H1 (cell line): ENCODE results near the gene GPC1. TPM values are rescaled to one million over a fixed set of nuclear protein-coding genes. Genes with fewer than 3 reads are reported as not detected.

Source experiments
- polyA plus RNA-seq, 7 experiments: library from polyadenylated mRNA; depleted of rRNA in 3 of 7; stranded (reverse) in 5 of 7; unstranded in 2 of 7; fragments of >200 nt in 5 of 7; fragments of 200-250 nt in 2 of 7; gene quantifications; 1 replicate in 5 of 7; 2 replicates in 1 of 7; 4 replicates in 1 of 7; pipeline versions ENCODE4 v1.2.1 to v1.2.3, GENCODE V29; 2011 to 2013; ENCODE audit warnings: missing spikeins in 2 of 7, mixed read lengths in 2 of 7
- total RNA-seq: library from RNA; stranded (reverse); fragmentation: NEBNext Ultra II Directional; extraction: Animal tissue kit (Norgen Biotek cat#: 25700); gene quantifications from 2 replicates; pipeline ENCODE4 v1.2.1, GENCODE V29; 2021
- TF ChIP-seq, protein P1 (sequence below): fragments of 300-600 bp; sonication (generic); IDR thresholded peaks from 2 replicates; pipeline ENCODE4 v1.7.1; 2012; ENCODE audit warnings: low read length, moderate library complexity, mild to moderate bottlenecking, inconsistent platforms; ENCODE audit not compliant: insufficient replicate concordance

The GPC1 gene
- total and polyA plus RNA-seq, 2 of the 8 experiments (the other 6 are each of a cell fraction or from before 2014, with no cell fraction given), result 21.9 to 28.3 TPM

DNA sequence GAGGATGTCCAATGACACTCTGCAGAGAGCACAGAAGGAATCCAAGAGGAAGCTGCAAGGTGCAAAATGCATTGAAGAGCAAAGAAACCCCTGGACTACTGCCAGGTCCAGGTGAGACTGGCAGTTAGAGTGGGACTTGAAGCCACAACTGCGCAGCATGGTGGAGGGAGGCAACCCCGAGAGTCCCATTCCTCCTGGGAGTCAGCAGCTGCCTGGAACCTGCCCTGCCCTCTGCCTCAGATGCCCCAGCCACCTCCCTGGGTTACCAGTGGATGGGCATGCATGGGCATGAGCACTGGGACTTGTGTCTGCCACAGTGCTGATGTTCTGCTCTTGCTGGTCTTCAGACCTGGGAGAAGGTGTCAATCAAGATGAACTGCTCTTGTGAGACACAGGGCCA lies 79.2 kb downstream of the GPC1 start (continued):
- TF ChIP-seq, protein P1, sequence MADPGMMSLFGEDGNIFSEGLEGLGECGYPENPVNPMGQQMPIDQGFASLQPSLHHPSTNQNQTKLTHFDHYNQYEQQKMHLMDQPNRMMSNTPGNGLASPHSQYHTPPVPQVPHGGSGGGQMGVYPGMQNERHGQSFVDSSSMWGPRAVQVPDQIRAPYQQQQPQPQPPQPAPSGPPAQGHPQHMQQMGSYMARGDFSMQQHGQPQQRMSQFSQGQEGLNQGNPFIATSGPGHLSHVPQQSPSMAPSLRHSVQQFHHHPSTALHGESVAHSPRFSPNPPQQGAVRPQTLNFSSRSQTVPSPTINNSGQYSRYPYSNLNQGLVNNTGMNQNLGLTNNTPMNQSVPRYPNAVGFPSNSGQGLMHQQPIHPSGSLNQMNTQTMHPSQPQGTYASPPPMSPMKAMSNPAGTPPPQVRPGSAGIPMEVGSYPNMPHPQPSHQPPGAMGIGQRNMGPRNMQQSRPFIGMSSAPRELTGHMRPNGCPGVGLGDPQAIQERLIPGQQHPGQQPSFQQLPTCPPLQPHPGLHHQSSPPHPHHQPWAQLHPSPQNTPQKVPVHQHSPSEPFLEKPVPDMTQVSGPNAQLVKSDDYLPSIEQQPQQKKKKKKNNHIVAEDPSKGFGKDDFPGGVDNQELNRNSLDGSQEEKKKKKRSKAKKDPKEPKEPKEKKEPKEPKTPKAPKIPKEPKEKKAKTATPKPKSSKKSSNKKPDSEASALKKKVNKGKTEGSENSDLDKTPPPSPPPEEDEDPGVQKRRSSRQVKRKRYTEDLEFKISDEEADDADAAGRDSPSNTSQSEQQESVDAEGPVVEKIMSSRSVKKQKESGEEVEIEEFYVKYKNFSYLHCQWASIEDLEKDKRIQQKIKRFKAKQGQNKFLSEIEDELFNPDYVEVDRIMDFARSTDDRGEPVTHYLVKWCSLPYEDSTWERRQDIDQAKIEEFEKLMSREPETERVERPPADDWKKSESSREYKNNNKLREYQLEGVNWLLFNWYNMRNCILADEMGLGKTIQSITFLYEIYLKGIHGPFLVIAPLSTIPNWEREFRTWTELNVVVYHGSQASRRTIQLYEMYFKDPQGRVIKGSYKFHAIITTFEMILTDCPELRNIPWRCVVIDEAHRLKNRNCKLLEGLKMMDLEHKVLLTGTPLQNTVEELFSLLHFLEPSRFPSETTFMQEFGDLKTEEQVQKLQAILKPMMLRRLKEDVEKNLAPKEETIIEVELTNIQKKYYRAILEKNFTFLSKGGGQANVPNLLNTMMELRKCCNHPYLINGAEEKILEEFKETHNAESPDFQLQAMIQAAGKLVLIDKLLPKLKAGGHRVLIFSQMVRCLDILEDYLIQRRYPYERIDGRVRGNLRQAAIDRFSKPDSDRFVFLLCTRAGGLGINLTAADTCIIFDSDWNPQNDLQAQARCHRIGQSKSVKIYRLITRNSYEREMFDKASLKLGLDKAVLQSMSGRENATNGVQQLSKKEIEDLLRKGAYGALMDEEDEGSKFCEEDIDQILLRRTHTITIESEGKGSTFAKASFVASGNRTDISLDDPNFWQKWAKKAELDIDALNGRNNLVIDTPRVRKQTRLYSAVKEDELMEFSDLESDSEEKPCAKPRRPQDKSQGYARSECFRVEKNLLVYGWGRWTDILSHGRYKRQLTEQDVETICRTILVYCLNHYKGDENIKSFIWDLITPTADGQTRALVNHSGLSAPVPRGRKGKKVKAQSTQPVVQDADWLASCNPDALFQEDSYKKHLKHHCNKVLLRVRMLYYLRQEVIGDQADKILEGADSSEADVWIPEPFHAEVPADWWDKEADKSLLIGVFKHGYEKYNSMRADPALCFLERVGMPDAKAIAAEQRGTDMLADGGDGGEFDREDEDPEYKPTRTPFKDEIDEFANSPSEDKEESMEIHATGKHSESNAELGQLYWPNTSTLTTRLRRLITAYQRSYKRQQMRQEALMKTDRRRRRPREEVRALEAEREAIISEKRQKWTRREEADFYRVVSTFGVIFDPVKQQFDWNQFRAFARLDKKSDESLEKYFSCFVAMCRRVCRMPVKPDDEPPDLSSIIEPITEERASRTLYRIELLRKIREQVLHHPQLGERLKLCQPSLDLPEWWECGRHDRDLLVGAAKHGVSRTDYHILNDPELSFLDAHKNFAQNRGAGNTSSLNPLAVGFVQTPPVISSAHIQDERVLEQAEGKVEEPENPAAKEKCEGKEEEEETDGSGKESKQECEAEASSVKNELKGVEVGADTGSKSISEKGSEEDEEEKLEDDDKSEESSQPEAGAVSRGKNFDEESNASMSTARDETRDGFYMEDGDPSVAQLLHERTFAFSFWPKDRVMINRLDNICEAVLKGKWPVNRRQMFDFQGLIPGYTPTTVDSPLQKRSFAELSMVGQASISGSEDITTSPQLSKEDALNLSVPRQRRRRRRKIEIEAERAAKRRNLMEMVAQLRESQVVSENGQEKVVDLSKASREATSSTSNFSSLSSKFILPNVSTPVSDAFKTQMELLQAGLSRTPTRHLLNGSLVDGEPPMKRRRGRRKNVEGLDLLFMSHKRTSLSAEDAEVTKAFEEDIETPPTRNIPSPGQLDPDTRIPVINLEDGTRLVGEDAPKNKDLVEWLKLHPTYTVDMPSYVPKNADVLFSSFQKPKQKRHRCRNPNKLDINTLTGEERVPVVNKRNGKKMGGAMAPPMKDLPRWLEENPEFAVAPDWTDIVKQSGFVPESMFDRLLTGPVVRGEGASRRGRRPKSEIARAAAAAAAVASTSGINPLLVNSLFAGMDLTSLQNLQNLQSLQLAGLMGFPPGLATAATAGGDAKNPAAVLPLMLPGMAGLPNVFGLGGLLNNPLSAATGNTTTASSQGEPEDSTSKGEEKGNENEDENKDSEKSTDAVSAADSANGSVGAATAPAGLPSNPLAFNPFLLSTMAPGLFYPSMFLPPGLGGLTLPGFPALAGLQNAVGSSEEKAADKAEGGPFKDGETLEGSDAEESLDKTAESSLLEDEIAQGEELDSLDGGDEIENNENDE, result no peak
